Prostate gland (tissue), 2 donors: ENCODE data around the gene IL9.

ENCODE experiments used
- POLR2A ChIP-seq: fragments of 450-650 bp; IDR thresholded peaks from one replicate; pipeline ENCODE4 v1.6.1; 2016; ENCODE audit warnings: antibody characterized with exemption, mild to moderate bottlenecking
- POLR2AphosphoS5 ChIP-seq: sonication (generic); formaldehyde crosslinking; IDR thresholded peaks from one replicate; pipeline ENCODE4 v1.6.1; 2017; ENCODE audit warnings: antibody characterized with exemption
- TF ChIP-seq, protein P1 (sequence below), 4 experiments: fragments of 200-600 bp in 2 of 4; fragments of 450-650 bp in 2 of 4; sonication (generic) in 2 of 4; IDR thresholded peaks; 1 replicate in 3 of 4; 2 replicates in 1 of 4; pipeline ENCODE4 v1.5.1; 2016 to 2019; ENCODE audit warnings: antibody characterized with exemption in 4 of 4, mild to moderate bottlenecking in 2 of 4, moderate library complexity in 2 of 4

DNA sequence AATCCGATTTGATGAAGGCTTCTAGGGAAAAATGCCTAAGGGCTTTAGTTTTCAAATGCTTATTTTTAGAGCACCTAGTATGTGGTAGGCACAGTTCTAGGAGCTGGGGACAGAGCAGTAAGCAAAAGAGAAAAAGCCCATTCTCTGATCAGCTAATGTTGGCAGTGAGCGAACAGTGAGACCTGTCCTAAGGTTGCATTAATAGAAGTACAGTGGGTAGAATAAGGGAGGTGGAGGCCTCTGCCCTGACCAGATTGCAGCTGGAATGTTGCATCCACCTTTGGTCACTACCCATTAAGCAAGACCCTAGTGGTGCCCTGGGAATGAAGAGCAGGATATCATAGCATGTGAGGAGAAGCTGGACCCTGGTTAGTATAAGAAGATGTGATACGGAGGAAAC is 20.1 kb downstream of the IL9 start:
- TF ChIP-seq, protein P1, sequence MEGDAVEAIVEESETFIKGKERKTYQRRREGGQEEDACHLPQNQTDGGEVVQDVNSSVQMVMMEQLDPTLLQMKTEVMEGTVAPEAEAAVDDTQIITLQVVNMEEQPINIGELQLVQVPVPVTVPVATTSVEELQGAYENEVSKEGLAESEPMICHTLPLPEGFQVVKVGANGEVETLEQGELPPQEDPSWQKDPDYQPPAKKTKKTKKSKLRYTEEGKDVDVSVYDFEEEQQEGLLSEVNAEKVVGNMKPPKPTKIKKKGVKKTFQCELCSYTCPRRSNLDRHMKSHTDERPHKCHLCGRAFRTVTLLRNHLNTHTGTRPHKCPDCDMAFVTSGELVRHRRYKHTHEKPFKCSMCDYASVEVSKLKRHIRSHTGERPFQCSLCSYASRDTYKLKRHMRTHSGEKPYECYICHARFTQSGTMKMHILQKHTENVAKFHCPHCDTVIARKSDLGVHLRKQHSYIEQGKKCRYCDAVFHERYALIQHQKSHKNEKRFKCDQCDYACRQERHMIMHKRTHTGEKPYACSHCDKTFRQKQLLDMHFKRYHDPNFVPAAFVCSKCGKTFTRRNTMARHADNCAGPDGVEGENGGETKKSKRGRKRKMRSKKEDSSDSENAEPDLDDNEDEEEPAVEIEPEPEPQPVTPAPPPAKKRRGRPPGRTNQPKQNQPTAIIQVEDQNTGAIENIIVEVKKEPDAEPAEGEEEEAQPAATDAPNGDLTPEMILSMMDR (IDR thresholded peaks at IDR 0.05), result no peak
- no peak for TF ChIP-seq POLR2A
- no peak for TF ChIP-seq POLR2AphosphoS5
